ENCODE data around the gene DIRAS1. TPM values are rescaled to one million over a fixed set of nuclear protein-coding genes. Genes with fewer than 3 reads are reported as not detected.

DIRAS1 gene
- total RNA-seq, 1 experiment from 2014 or later, result 7.8 TPM

DNA sequence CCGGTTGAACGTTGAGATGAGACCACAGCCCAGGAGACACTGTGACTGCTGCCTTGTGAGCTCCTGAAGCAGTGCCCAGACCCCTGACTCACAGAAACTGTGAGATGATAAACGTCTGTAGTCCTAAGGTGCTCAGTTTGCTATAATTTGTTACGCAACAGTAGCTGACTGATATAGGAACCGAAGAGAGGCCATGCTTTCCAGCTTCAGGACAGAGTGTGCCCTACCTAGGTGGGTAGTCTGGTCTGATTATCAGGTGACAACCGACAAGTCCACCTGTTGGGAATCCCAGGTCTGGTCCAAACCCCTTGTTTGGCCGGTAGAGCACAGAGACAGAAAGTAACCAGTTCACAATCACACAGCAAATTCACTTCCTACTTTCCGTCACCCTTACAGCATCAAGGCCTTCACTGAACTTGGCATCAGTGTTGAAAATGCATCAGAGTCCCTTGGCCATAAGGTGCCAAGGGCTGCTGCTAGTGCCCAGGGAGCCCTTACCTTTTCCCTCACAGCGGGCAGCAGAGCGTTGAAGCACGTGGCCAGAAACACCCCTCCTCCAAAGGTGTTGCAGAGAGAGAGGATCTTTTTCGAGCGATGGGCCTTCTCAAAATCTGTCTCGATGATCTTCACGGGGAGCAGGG, 15.5 kb upstream of the DIRAS1 start:
- TF ChIP-seq, protein P1, sequence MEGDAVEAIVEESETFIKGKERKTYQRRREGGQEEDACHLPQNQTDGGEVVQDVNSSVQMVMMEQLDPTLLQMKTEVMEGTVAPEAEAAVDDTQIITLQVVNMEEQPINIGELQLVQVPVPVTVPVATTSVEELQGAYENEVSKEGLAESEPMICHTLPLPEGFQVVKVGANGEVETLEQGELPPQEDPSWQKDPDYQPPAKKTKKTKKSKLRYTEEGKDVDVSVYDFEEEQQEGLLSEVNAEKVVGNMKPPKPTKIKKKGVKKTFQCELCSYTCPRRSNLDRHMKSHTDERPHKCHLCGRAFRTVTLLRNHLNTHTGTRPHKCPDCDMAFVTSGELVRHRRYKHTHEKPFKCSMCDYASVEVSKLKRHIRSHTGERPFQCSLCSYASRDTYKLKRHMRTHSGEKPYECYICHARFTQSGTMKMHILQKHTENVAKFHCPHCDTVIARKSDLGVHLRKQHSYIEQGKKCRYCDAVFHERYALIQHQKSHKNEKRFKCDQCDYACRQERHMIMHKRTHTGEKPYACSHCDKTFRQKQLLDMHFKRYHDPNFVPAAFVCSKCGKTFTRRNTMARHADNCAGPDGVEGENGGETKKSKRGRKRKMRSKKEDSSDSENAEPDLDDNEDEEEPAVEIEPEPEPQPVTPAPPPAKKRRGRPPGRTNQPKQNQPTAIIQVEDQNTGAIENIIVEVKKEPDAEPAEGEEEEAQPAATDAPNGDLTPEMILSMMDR (conservative IDR thresholded peaks at IDR 0.05), result no peak
- Histone ChIP-seq H3K18ac (ENCODE audit: insufficient read length, low read depth, low read length) (no peak overlapping the region), H4K8ac (replicated peaks; ENCODE audit: insufficient read length, low read depth, low read length) (no peak overlapping the region), H3K14ac (ENCODE audit: insufficient read depth, low read length) (no peak overlapping the region), H3K56ac (ENCODE audit: insufficient read length, low read depth, low read length) (no peak overlapping the region), H3K79me1 (ENCODE audit: insufficient read depth, low read depth, low read length, poor library complexity, severe bottlenecking) (no peaks in the 10 kb centered on the region), H3K4ac (ENCODE audit: low read depth, low read length) (no peak overlapping the region), H2BK120ac (ENCODE audit: low read depth, low read length, poor library complexity, severe bottlenecking) (no peak overlapping the region), H2AK5ac (ENCODE audit: insufficient read length, low read length) (no peak overlapping the region), H3K4me2 (ENCODE audit: insufficient read depth, insufficient read length, low read length) (no peak overlapping the region), H3K23me2 (ENCODE audit: insufficient read length, low read depth, low read length, poor library complexity, severe bottlenecking) (peaks cover 5% of the 10 kb centered on the region), H2BK20ac (ENCODE audit: low read depth, low read length, poor library complexity, severe bottlenecking) (no peak overlapping the region), H4K91ac (ENCODE audit: insufficient read length, low read depth, low read length) (no peak overlapping the region), H2AFZ (ENCODE audit: low read length) (no peak overlapping the region), H4K5ac (ENCODE audit: insufficient read length, low read depth, low read length) (no peak overlapping the region), H3K9ac (ENCODE audit: extremely low read depth, insufficient read length, low read length) (no peak overlapping the region), H4K20me1 (ENCODE audit: control insufficient read depth, insufficient read depth, insufficient read length) (no peaks in the 10 kb centered on the region), H3K9me3 (ENCODE audit: control insufficient read depth, low read depth, low read length) (no peaks in the 10 kb centered on the region), H3K4me1 (ENCODE audit: insufficient read depth, low read length) (no peaks in the 10 kb centered on the region), H3T11ph (ENCODE audit: low read length) (no peak overlapping the region), H3K23ac (ENCODE audit: insufficient read length, low read depth, low read length) (no peak overlapping the region), H2BK12ac (ENCODE audit: insufficient read length, low read depth, low read length) (no peak overlapping the region), H2BK5ac (ENCODE audit: insufficient read length, low read length) (no peak overlapping the region), H3K79me2 (ENCODE audit: insufficient read depth, low read length) (no peaks in the 10 kb centered on the region), H2BK15ac (ENCODE audit: low read depth, low read length) (no peak overlapping the region), H3K27me3 (ENCODE audit: insufficient read depth, low read length) (no peaks in the 10 kb centered on the region), H3K27ac (ENCODE audit: insufficient read length, low read depth, low read length) (no peak overlapping the region)
- H3K27ac Mint-ChIP-seq, result no peak overlapping the region
- no CpG with 5 or more reads among the region's 15 CpGs for WGBS (ENCODE audit: extremely low coverage, insufficient read length, low lambda C conversion rate)
- H3K27me3 Mint-ChIP-seq (ENCODE audit: low read depth), result peaks cover 4% of the 10 kb centered on the region
- no peaks in the 10 kb centered on the region; a peak in 1 of 5 replicates for H3K9me3 Mint-ChIP-seq
- H3K4me1 Mint-ChIP-seq, result peaks cover 5 to 6% of the 10 kb centered on the region in 2 experiments
- no peak for DNase-seq
- no peak overlapping the region for H3K4me3 Mint-ChIP-seq
- peaks cover 33 to 45% (median 40%) of the 10 kb centered on the region in 3 experiments for H3K36me3 Mint-ChIP-seq (ENCODE audit: insufficient read depth in 1 of 3, low read depth in 3 of 3)

All from H9 (cell line).